K562 (cell line): Measurements from ENCODE around the gene GMEB2. TPM values are rescaled to one million over a fixed set of nuclear protein-coding genes. Genes with fewer than 3 reads are reported as not detected.

Experiments
- AFF4 ChIP-seq: sonication (generic); formaldehyde crosslinking; IDR thresholded peaks from 2 replicates; pipeline ENCODE4 v1.8.0; 2023; ENCODE audit warnings: mild to moderate bottlenecking, missing genetic modification reagents
- ARID1B ChIP-seq: fragments of 450-650 bp; IDR thresholded peaks from 2 replicates; pipeline ENCODE4 v1.6.1; 2016; ENCODE audit warnings: antibody characterized with exemption, mild to moderate bottlenecking, inconsistent platforms
- ARID3A ChIP-seq: IDR thresholded peaks from 2 replicates; pipeline ENCODE4 v1.6.1; 2012; ENCODE audit warnings: low read depth, low read length, improper control_type of control experiment, borderline replicate concordance
- CBX1 ChIP-seq: sonication (generic); IDR thresholded peaks from 2 replicates; pipeline ENCODE4 v1.6.1; 2016; ENCODE audit warnings: antibody characterized with exemption, low read depth, mild to moderate bottlenecking
- DIDO1 ChIP-seq: fragments of 450-650 bp; IDR thresholded peaks from 2 replicates; pipeline ENCODE4 v1.6.1; 2016; ENCODE audit warnings: low read depth, missing biosample characterization, missing genetic modification characterization
- DNMT1 ChIP-seq: fragments of 450-650 bp; IDR thresholded peaks from 2 replicates; pipeline ENCODE4 v1.6.1; 2016; ENCODE audit warnings: antibody characterized with exemption, mild to moderate bottlenecking
- FIP1L1 ChIP-seq: fragments of 200-400 bp; formaldehyde crosslinking; IDR thresholded peaks from 2 replicates; pipeline ENCODE4 v1.6.1; 2018; ENCODE audit warnings: mild to moderate bottlenecking, low read depth, low read length; ENCODE audit not compliant: poor library complexity, severe bottlenecking
- GATAD2A ChIP-seq: fragments of 450-650 bp; IDR thresholded peaks from 2 replicates; pipeline ENCODE4 v1.6.1; 2017
- HEY1 ChIP-seq: fragments of 250-450 bp; sonication (Bioruptor Pico); IDR thresholded peaks from 2 replicates; pipeline ENCODE4 v1.5.0; 2020; ENCODE audit warnings: mild to moderate bottlenecking, moderate library complexity, borderline replicate concordance
- NBN ChIP-seq: fragments of 450-650 bp; IDR thresholded peaks from 2 replicates; pipeline ENCODE4 v1.6.1; 2016; ENCODE audit warnings: low read depth, mild to moderate bottlenecking
- NUFIP1 ChIP-seq: fragments of 450-650 bp; IDR thresholded peaks from 2 replicates; pipeline ENCODE4 v1.6.1; 2018; ENCODE audit not compliant: partially characterized antibody
- TFAP4 ChIP-seq: sonication (generic); formaldehyde crosslinking; IDR thresholded peaks from 2 replicates; pipeline ENCODE4 v1.8.0; 2022; ENCODE audit warnings: missing genetic modification reagents, mild to moderate bottlenecking, moderate library complexity, borderline replicate concordance
- USF2 ChIP-seq: sonication (generic); formaldehyde crosslinking; IDR thresholded peaks from 2 replicates; pipeline ENCODE4 v1.5.0; 2020; ENCODE audit warnings: missing genetic modification reagents
- ZBTB17 ChIP-seq: fragments of 450-650 bp; formaldehyde crosslinking; IDR thresholded peaks from 2 replicates; pipeline ENCODE4 v1.4.0; 2020; ENCODE audit warnings: mild to moderate bottlenecking
- ZNF232 ChIP-seq: sonication (generic); formaldehyde crosslinking; IDR thresholded peaks from 2 replicates; pipeline ENCODE4 v1.8.0; 2022; ENCODE audit warnings: mild to moderate bottlenecking, missing genetic modification reagents
- ZNF518B ChIP-seq: fragments of 250-450 bp; sonication (Bioruptor Pico); IDR thresholded peaks from 2 replicates; pipeline ENCODE4 v1.5.0; 2021; ENCODE audit warnings: mild to moderate bottlenecking, moderate library complexity
- ZSCAN32 ChIP-seq: fragments of 450-650 bp; formaldehyde crosslinking; IDR thresholded peaks from 2 replicates; pipeline ENCODE4 v1.4.0; 2020; ENCODE audit warnings: mild to moderate bottlenecking, moderate library complexity
- polyA plus RNA-seq, 8 experiments: library from polyadenylated mRNA; depleted of rRNA in 4 of 8; stranded (reverse) in 5 of 8; unstranded in 3 of 8; fragments of >200 nt; fragmentation: Nextera tagmentation in 2 of 8; fragmentation: Illumina TruSeq in 1 of 8; extraction: Ambion mirVana in 2 of 8; extraction: Trizol in 1 of 8; gene quantifications; 2 replicates each; pipeline versions ENCODE4 v1.2.1 to v1.2.3, GENCODE V29; 2011 to 2014; ENCODE audit warnings: inconsistent platforms in 1 of 8, missing spikeins in 1 of 8
- total RNA-seq, 7 experiments: library from RNA; depleted of rRNA in 6 of 7; stranded (reverse); fragments of >200 nt in 6 of 7; fragmentation: Illumina TruSeq in 2 of 7; extraction: Trizol in 2 of 7; gene quantifications; 2 replicates each; pipeline versions ENCODE4 v1.2.1 to v1.2.3, GENCODE V29; 2011 to 2021; ENCODE audit warnings: low replicate concordance in 1 of 7

GMEB2 gene
- total and polyA plus RNA-seq, 9 of the 15 experiments (the other 6 are each of a cell fraction or from before 2014, with no cell fraction given): 0.03 to 13.9 (median 6.3) TPM

GRCh38 chr20:63574156-63574828, 52.6 kb downstream of the GMEB2 start, which contains the start of gene HELZ2 (continued):
- TF ChIP-seq USF2 (CRISPR knock-in tag): no peak
- no peak for TF ChIP-seq ZNF232 (CRISPR knock-in tag)
- TF ChIP-seq HEY1 (CRISPR knock-in tag): no peak
- TF ChIP-seq ARID1B: no peak
- TF ChIP-seq ZSCAN32 (CRISPR knock-in tag): no peak
- TF ChIP-seq GATAD2A: no peak
- no peak for TF ChIP-seq NBN
- no peak for TF ChIP-seq ZNF518B (CRISPR knock-in tag)
- TF ChIP-seq DNMT1: 0 out of 2 replicates have a peak, but pooled peaks have one; percentile 22
- TF ChIP-seq AFF4 (CRISPR knock-in tag): 0 out of 2 replicates have a peak, but pooled peaks have one; percentile 43
- no peak for TF ChIP-seq DIDO1 (tag)
- no peak for TF ChIP-seq FIP1L1
- no peak for TF ChIP-seq CBX1
- TF ChIP-seq ZBTB17 (CRISPR knock-in tag): no peak
- peak; percentile 47; the same call in 1 of the 2 replicates for TF ChIP-seq TFAP4 (CRISPR knock-in tag)
- TF ChIP-seq ARID3A: no peak
- TF ChIP-seq NUFIP1: no peak
